PC-9 (cell line): ENCODE results near the gene EHD4. TPM values are rescaled to one million over a fixed set of nuclear protein-coding genes. Genes with fewer than 3 reads are reported as not detected.

Experiments used
- BruUV-seq: library from RNA; stranded (reverse); fragments of 400-500 nt; replicated peaks from 2 replicates; lab custom pipeline; 2021; lab: Mats Ljungman, UMichigan
- CTCF ChIA-PET: fragments of 300-600 bp; sonication (Branson Sonifier 250); formaldehyde crosslinking; loops from one replicate; lab custom pipeline; 2022; ENCODE audit warnings: antibody characterized with exemption; lab: Charles Lee
- POLR2A ChIA-PET: fragments of 300-600 bp; sonication (Branson Sonifier 250); formaldehyde crosslinking; loops from one replicate; lab custom pipeline; 2022; ENCODE audit warnings: antibody characterized with exemption; ENCODE audit not compliant: unreplicated experiment; lab: Charles Lee
- DNase-seq, 2 experiments: peaks; one replicate each; pipeline versions ENCODE4 v3.0.0 to v3.0.0-alpha.2; 2015 to 2022; ENCODE audit warnings: mixed read lengths in 1 of 2
- H2AFZ ChIP-seq: fragments of 200-600 bp; sonication (generic); 2 replicates; pipeline ENCODE4 v1.8.1; 2017; ENCODE audit warnings: antibody characterized with exemption
- H3F3A ChIP-seq: fragments of 200-600 bp; sonication (generic); 2 replicates; pipeline ENCODE4 v1.8.1; 2017; ENCODE audit warnings: antibody characterized with exemption, mild to moderate bottlenecking, low read depth; ENCODE audit not compliant: insufficient read depth
- H3K27ac ChIP-seq: fragments of 200-600 bp; sonication (generic); 2 replicates; pipeline ENCODE4 v1.6.1; 2016; ENCODE audit warnings: mixed run types
- H3K27me3 ChIP-seq: fragments of 200-600 bp; sonication (generic); 2 replicates; pipeline ENCODE4 v1.6.1; 2016; ENCODE audit warnings: low read depth, mixed run types; ENCODE audit not compliant: insufficient read depth
- H3K36me3 ChIP-seq: fragments of 200-600 bp; sonication (generic); 2 replicates; pipeline ENCODE4 v1.6.1; 2016; ENCODE audit warnings: low read depth, mixed run types
- H3K4me1 ChIP-seq: fragments of 200-600 bp; sonication (generic); replicated peaks from 2 replicates; pipeline ENCODE4 v1.6.1; 2016; ENCODE audit warnings: mixed run types; ENCODE audit not compliant: insufficient read depth
- H3K4me2 ChIP-seq: fragments of 200-600 bp; sonication (generic); 2 replicates; pipeline ENCODE4 v1.6.1; 2017; ENCODE audit warnings: mixed run types
- H3K4me3 ChIP-seq: fragments of 200-600 bp; sonication (generic); 2 replicates; pipeline ENCODE4 v1.6.1; 2016; ENCODE audit warnings: mixed run types
- H3K79me2 ChIP-seq: fragments of 200-600 bp; sonication (generic); 2 replicates; pipeline ENCODE4 v1.6.1; 2017; ENCODE audit warnings: low read depth, mixed run types
- H3K9me2 ChIP-seq: fragments of 200-600 bp; sonication (generic); 2 replicates; pipeline ENCODE4 v1.8.1; 2017; ENCODE audit warnings: mild to moderate bottlenecking; ENCODE audit not compliant: insufficient read depth
- H3K9me3 ChIP-seq: fragments of 200-600 bp; sonication (generic); 2 replicates; pipeline ENCODE4 v1.8.1; 2016; ENCODE audit warnings: low read depth; ENCODE audit not compliant: insufficient read depth
- H4K20me1 ChIP-seq: fragments of 200-600 bp; sonication (generic); 2 replicates; pipeline ENCODE4 v1.8.1; 2017; ENCODE audit not compliant: insufficient read depth
- EZH2 ChIP-seq: fragments of 200-600 bp; sonication (generic); IDR thresholded peaks from 2 replicates; pipeline ENCODE4 v1.8.0; 2017; ENCODE audit warnings: antibody characterized with exemption, low read depth
- intact Hi-C: fragments of 100-400 bp; cut with micrococcal nuclease; formaldehyde crosslinking; loops from one replicate; pipeline ENCODE4 v1.10.0; 2022; ENCODE audit not compliant: unreplicated experiment
- total RNA-seq: library from RNA; stranded (reverse); gene quantifications from 2 replicates; pipeline ENCODE4 v1.2.3, GENCODE V29; 2021
- TF ChIP-seq, protein P1 (sequence below): fragments of 200-600 bp; sonication (generic); conservative IDR thresholded peaks from 2 replicates; pipeline ENCODE4 v1.6.1; 2017; ENCODE audit warnings: mixed run types, antibody characterized with exemption, mild to moderate bottlenecking, moderate library complexity

Gene EHD4
- total RNA-seq, 1 experiment from 2014 or later = 18.1 TPM

DNA sequence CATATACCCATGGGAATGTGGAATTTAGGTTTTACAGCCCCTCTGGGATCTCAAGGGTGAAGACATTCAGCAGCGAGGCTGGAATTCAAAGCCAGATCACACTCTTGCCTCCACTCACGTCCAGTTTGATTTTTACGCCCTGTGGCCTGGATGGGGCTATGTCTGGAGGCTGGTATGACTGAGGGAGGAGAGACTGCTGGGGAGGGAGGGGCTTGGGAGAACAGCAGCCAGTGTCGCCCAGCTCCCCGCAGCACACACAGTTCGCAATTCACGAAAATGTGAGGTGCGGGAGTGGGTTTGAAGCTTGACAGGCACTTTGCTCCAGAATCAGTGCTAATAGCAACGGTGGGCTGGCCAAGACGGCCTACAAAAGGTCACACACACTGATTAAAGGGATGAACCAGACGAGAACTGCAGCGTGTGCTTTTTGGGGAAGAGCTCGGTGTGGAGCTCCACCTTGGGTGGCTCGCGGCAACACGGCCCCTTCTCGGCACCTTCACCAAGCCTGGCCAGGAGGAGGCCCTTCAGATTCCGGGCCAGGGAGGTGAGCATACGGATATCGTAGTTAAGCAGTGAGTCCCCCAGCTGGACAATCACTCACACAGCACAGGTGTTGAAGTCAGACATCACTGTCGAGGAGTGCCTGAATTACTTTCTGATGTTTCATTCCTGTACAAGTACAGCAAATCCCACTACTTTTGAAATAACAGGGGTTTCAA lies 16.4 kb downstream of the EHD4 start:
- intact Hi-C loops = no loop called here
- H3K27ac ChIP-seq = no peak overlapping the region
- no peaks in the 10 kb centered on the region for H4K20me1 ChIP-seq
- DNase-seq = no peak
- no peaks in the 10 kb centered on the region for H3K36me3 ChIP-seq
- TF ChIP-seq EZH2 = no peak
- TF ChIP-seq, protein P1, sequence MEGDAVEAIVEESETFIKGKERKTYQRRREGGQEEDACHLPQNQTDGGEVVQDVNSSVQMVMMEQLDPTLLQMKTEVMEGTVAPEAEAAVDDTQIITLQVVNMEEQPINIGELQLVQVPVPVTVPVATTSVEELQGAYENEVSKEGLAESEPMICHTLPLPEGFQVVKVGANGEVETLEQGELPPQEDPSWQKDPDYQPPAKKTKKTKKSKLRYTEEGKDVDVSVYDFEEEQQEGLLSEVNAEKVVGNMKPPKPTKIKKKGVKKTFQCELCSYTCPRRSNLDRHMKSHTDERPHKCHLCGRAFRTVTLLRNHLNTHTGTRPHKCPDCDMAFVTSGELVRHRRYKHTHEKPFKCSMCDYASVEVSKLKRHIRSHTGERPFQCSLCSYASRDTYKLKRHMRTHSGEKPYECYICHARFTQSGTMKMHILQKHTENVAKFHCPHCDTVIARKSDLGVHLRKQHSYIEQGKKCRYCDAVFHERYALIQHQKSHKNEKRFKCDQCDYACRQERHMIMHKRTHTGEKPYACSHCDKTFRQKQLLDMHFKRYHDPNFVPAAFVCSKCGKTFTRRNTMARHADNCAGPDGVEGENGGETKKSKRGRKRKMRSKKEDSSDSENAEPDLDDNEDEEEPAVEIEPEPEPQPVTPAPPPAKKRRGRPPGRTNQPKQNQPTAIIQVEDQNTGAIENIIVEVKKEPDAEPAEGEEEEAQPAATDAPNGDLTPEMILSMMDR = no peak
- BruUV-seq = no TSS peak
- no peak overlapping the region for H2AFZ ChIP-seq
- H3K27me3 ChIP-seq = no peaks in the 10 kb centered on the region
- no peak overlapping the region for H3K4me3 ChIP-seq
- H3K9me3 ChIP-seq = no peaks in the 10 kb centered on the region
- peaks cover 2% of the 10 kb centered on the region; the same call in 1 of the 2 replicates for H3K79me2 ChIP-seq
- H3F3A ChIP-seq = no peaks in the 10 kb centered on the region
- CTCF ChIA-PET = no interaction called here
- no peak overlapping the region for H3K4me2 ChIP-seq
- H3K9me2 ChIP-seq = no peaks in the 10 kb centered on the region
- POLR2A ChIA-PET = no interaction called here
- H3K4me1 ChIP-seq = peaks cover 3% of the 10 kb centered on the region

DNA sequence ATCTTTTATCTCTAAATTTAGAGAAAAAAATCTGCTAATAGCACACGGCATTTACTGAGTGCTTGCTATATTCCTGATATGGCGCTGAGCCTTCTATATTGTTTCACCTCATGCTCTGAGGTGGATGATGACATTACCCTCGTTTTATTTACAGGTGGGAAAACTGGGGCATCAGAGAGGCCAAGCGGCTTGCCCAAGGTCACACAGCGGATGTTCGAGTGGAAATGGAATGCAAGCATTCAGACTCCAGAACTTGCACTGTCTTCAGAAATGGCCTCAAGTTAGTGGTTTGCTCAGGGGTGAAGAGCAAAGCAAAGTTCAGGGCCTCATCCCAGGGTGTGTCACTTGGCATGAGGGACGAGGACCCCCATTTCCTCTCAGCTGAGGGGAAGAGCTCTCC lies 17.3 kb downstream of the EHD4 start:
- intact Hi-C loops = no loop called here
- BruUV-seq = no TSS peak
- Histone ChIP-seq H3K4me1 (no peaks in the 10 kb centered on the region), H3K79me2 (no peaks in the 10 kb centered on the region), H3K9me3 (no peaks in the 10 kb centered on the region), H4K20me1 (no peaks in the 10 kb centered on the region), H2AFZ (no peak overlapping the region), H3K27ac (no peak overlapping the region), H3K4me2 (no peak overlapping the region), H3K36me3 (no peaks in the 10 kb centered on the region), H3K9me2 (no peaks in the 10 kb centered on the region), H3K27me3 (no peaks in the 10 kb centered on the region), H3K4me3 (no peak overlapping the region), H3F3A (no peaks in the 10 kb centered on the region)
- ChIA-PET POLR2A (no interaction called here), CTCF (no interaction called here)
- TF ChIP-seq, protein P1 = no peak
- TF ChIP-seq EZH2 = no peak
- DNase-seq = no peak

DNA sequence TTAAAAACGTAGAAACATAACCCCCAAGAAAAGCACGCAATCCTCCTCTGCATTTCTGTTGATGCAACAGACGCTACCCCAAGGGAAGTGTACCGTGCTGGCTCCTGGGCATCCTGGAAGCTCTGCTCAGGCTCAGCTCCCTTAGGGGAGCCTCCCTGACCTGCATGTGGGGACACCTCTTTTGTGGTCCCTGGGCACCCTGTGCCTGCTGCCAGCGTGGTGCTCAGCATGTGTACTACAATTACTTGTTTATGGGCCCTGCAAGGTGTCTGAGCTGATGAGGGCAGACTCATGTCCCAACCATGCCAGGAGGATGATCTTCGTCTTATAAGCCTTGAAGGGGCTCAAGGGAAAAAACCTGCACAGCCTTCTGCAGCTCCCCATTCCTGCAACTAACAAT lies 18.3 kb downstream of the EHD4 start:
- ChIA-PET POLR2A (no interaction called here), CTCF (interaction anchor here (0.5 kb wide), 1 partner anchor 177 kb away, joined by 3 read pairs; no protein-coding TSS in a partner anchor)
- Histone ChIP-seq H3K79me2 (no peaks in the 10 kb centered on the region), H2AFZ (no peak overlapping the region), H3K27ac (no peak overlapping the region), H3K36me3 (no peaks in the 10 kb centered on the region), H3K4me3 (no peak overlapping the region), H3F3A (no peaks in the 10 kb centered on the region), H3K4me2 (no peak overlapping the region), H3K9me2 (no peaks in the 10 kb centered on the region), H3K9me3 (no peaks in the 10 kb centered on the region), H3K4me1 (no peaks in the 10 kb centered on the region), H4K20me1 (no peaks in the 10 kb centered on the region), H3K27me3 (no peaks in the 10 kb centered on the region)
- DNase-seq = no peak
- TF ChIP-seq EZH2 = no peak
- TF ChIP-seq, protein P1 = no peak
- BruUV-seq = no TSS peak
- intact Hi-C loops = no loop called here
